AG09319 (cell line): ENCODE measurements around the gene WFDC1.

Experiments used
- DNase-seq: peaks from one replicate; pipeline ENCODE4 v3.0.0-alpha.2; 2010; ENCODE audit warnings: low read depth; ENCODE audit errors: extremely low read depth
- CTCF ChIP-seq: IDR thresholded peaks from 2 replicates; pipeline ENCODE4 v1.5.1; 2011; ENCODE audit warnings: low read depth, mild to moderate bottlenecking, inconsistent platforms, low read length, moderate library complexity

WFDC1 gene

GRCh38 chr16:84281074-84281473 is 13.6 kb upstream of the WFDC1 start:
- DNase-seq = no peak
- TF ChIP-seq CTCF = no peak

GRCh38 chr16:84282533-84282932 is 12.1 kb upstream of the WFDC1 start:
- no peak for TF ChIP-seq CTCF
- no peak for DNase-seq

- TF ChIP-seq CTCF = no peak
- no peak for DNase-seq
These were observed 11.1 kb upstream of the WFDC1 start for GRCh38 chr16:84283314-84284153.

GRCh38 chr16:84284154-84284722 is 10.4 kb upstream of the WFDC1 start:
- no peak for TF ChIP-seq CTCF
- DNase-seq = no peak

GRCh38 chr16:84286578-84287240 is 8.0 kb upstream of the WFDC1 start:
- no peak for TF ChIP-seq CTCF
- DNase-seq = no peak

GRCh38 chr16:84288902-84289301 is 5.8 kb upstream of the WFDC1 start:
- no peak for DNase-seq
- no peak for TF ChIP-seq CTCF

GRCh38 chr16:84291226-84291625 is 3.5 kb upstream of the WFDC1 start:
- no peak for DNase-seq
- TF ChIP-seq CTCF = no peak
